Measurements from ENCODE around the gene CHN2. TPM values are rescaled to one million over a fixed set of nuclear protein-coding genes. Genes with fewer than 3 reads are reported as not detected.
A peak's percentile ranks its signal among the peaks of the same experiment; 100 is the strongest.

The CHN2 gene
- polyA plus RNA-seq, 1 of the 3 experiments (the other 2 are of a cell fraction) = 0.02 TPM

- no peaks in the 10 kb centered on the region for H3K79me2 ChIP-seq (ENCODE audit: insufficient read depth)
- POLR2A ChIA-PET = interaction anchor here (1.2 kb wide), 1 partner anchor 13 kb away, joined by 3 read pairs; no protein-coding TSS in a partner anchor
- H3K9me3 ChIP-seq = no peaks in the 10 kb centered on the region
- H3K27ac ChIP-seq (ENCODE audit: low read depth in 2 of 2, low read length in 1 of 2) = no peak overlapping the region
- no peaks in the 10 kb centered on the region for H3F3A ChIP-seq (replicated peaks; ENCODE audit: insufficient read depth)
- no peak overlapping the region; the same call in 1 of the 2 replicates for H2AFZ ChIP-seq (ENCODE audit: low read depth)
- no peak overlapping the region for H3K9ac ChIP-seq
- no peaks in the 10 kb centered on the region for H3K36me3 ChIP-seq (replicated peaks in 1 of 2; ENCODE audit: control insufficient read depth in 1 of 2, insufficient read depth in 2 of 2, low read length in 1 of 2)
- peaks cover 0 to 9% of the 10 kb centered on the region in 2 experiments; a peak in 2 of 4 replicates for H3K4me1 ChIP-seq (ENCODE audit: control insufficient read depth in 1 of 2, insufficient read depth in 2 of 2, low read depth in 1 of 2, low read length in 1 of 2)
- 10% methylated on average over 31 of the region's 40 CpGs for WGBS (ENCODE audit: low lambda C conversion rate)
- CTCF ChIA-PET = interaction anchor here (0.7 to 4.4 kb wide), 10 partner anchors 43 to 272 kb away, joined by 3 to 28 read pairs (median 4); no protein-coding TSS in a partner anchor
- H4K20me1 ChIP-seq (ENCODE audit: insufficient read depth) = no peaks in the 10 kb centered on the region
- peak overlapping the region; percentile 59 to 61 for H3K4me3 ChIP-seq (ENCODE audit: low read depth in 2 of 2, low read length in 1 of 2)
- TF ChIP-seq EP300 (IDR thresholded peaks at IDR 0.05; ENCODE audit: borderline replicate concordance in 1 of 2, low read depth in 1 of 2, low read length in 1 of 2) (no peak), GATA2 (CRISPR knock-in tag; IDR thresholded peaks at IDR 0.05) (no peak), NFIC (IDR thresholded peaks at IDR 0.05; ENCODE audit: borderline replicate concordance) (no peak), CTCF (IDR thresholded peaks at IDR 0.05) (no peak), ZBTB33 (IDR thresholded peaks at IDR 0.05; ENCODE audit: borderline replicate concordance, low read depth) (no peak), FOSL2 (IDR thresholded peaks at IDR 0.05; ENCODE audit: borderline replicate concordance, low read depth) (no peak), ELF1 (IDR thresholded peaks at IDR 0.05) (no peak), FOXJ3 (CRISPR knock-in tag; IDR thresholded peaks at IDR 0.05) (no peak), JUND (IDR thresholded peaks at IDR 0.05) (no peak), SIN3A (IDR thresholded peaks at IDR 0.05; ENCODE audit: borderline replicate concordance, low read depth, low read length) (no peak), USF2 (IDR thresholded peaks at IDR 0.05; ENCODE audit: borderline replicate concordance, low read depth, low read length) (no peak), RFX5 (IDR thresholded peaks at IDR 0.05; ENCODE audit: low read length) (no peak), MAX (IDR thresholded peaks at IDR 0.05; ENCODE audit: low read depth) (no peak), SMC3 (IDR thresholded peaks at IDR 0.05; ENCODE audit: low read depth, low read length) (no peak), YY1 (IDR thresholded peaks at IDR 0.05; ENCODE audit: low read depth) (no peak), USF1 (IDR thresholded peaks at IDR 0.05; ENCODE audit: borderline replicate concordance, low read depth) (no peak), RCOR1 (IDR thresholded peaks at IDR 0.05; ENCODE audit: low read length) (no peak), RXRA (IDR thresholded peaks at IDR 0.05; ENCODE audit: borderline replicate concordance, low read depth) (no peak), TCF12 (IDR thresholded peaks at IDR 0.05) (no peak), POLR2AphosphoS5 (IDR thresholded peaks at IDR 0.05; ENCODE audit: low read depth, low read length) (no peak)
- H3K27me3 ChIP-seq (ENCODE audit: insufficient read depth) = peaks cover 48% of the 10 kb centered on the region
- no peak for DNase-seq
- H3K9me2 ChIP-seq = no peaks in the 10 kb centered on the region
- H3K4me2 ChIP-seq = peak overlapping the region; percentile 80
Observed at GRCh38 chr7:29194206-29194593, 375 bp upstream of the CHN2 start.
